K562 (cell line): ENCODE results near the gene COQ2. TPM values are rescaled to one million over a fixed set of nuclear protein-coding genes. Genes with fewer than 3 reads are reported as not detected.

Experiments
- ATAC-seq: fragments of 200-7000 bp; cut with Tn5 transposase; 3 replicates; pipeline ENCODE4 v1.9.1; 2020; ENCODE audit warnings: moderate library complexity
- BruUV-seq: library from RNA; stranded (reverse); fragments of 400-500 nt; replicated peaks from 2 replicates; lab custom pipeline; 2021; lab: Mats Ljungman, UMichigan
- CTCF ChIA-PET: fragments of 300-600 bp; formaldehyde crosslinking; extraction: SDS; loops from one replicate; lab custom pipeline; 2021; ENCODE audit warnings: low intra/inter-chr PET ratio; lab: Yijun Ruan, JAX
- POLR2A ChIA-PET: fragments of 300-600, 350-650 bp; sonication (Branson Sonifier 250); formaldehyde crosslinking; extraction: SDS; loops from one replicate; lab custom pipeline; 2021; ENCODE audit warnings: antibody characterized with exemption, inconsistent platforms; lab: Yijun Ruan, JAX
- DNase-seq, 4 experiments: peaks; one replicate each; pipeline versions ENCODE4 v3.0.0 to v3.0.0-alpha.2; 2011 to 2018; ENCODE audit warnings: low spot score in 3 of 4, mixed read lengths in 3 of 4; ENCODE audit errors: extremely low read depth in 1 of 4
- FAIRE-seq: peaks from 2 replicates; lab custom pipeline; 2011; peaks lifted over from hg19 to GRCh38; lab: Jason Lieb, UNC
- H2AFZ ChIP-seq: 2 replicates; pipeline ENCODE4 v1.6.0; 2011; ENCODE audit warnings: low read depth, low read length, control low read depth, inconsistent platforms
- H3K27ac ChIP-seq: fragments of 200-600 bp; 3 replicates; pipeline ENCODE4 v1.8.0; 2011; ENCODE audit warnings: low read depth, mild to moderate bottlenecking, control low read depth, inconsistent platforms, low read length, moderate library complexity, mixed read lengths; ENCODE audit errors: extremely low read depth
- H3K27me3 ChIP-seq, 2 experiments: fragments of 300-600 bp in 1 of 2; 2 replicates in 1 of 2; 3 replicates in 1 of 2; pipeline versions ENCODE4 v1.6.0 to v1.8.0; 2011; ENCODE audit warnings: inconsistent platforms in 2 of 2, low read length in 2 of 2, mild to moderate bottlenecking in 1 of 2, mixed read lengths in 1 of 2, moderate library complexity in 1 of 2; ENCODE audit not compliant: control insufficient read depth in 2 of 2, insufficient read depth in 2 of 2
- H3K36me3 ChIP-seq: fragments of 300-600 bp; 3 replicates; pipeline ENCODE4 v1.8.0; 2011; ENCODE audit warnings: mild to moderate bottlenecking, low read length, inconsistent platforms; ENCODE audit not compliant: control insufficient read depth, insufficient read depth
- H3K4me1 ChIP-seq, 2 experiments: fragments of 200-600 bp in 1 of 2; replicated peaks in 1 of 2; 2 replicates in 1 of 2; 3 replicates in 1 of 2; pipeline versions ENCODE4 v1.5.1 to v1.8.0; 2011; ENCODE audit warnings: inconsistent platforms in 2 of 2, low read length in 2 of 2, mild to moderate bottlenecking in 1 of 2, mixed read lengths in 1 of 2, moderate library complexity in 1 of 2; ENCODE audit not compliant: control insufficient read depth in 2 of 2, insufficient read depth in 2 of 2
- H3K4me2 ChIP-seq: 2 replicates; pipeline ENCODE4 v1.6.1; 2011; ENCODE audit warnings: low read length, control low read depth, inconsistent platforms, mixed read lengths; ENCODE audit not compliant: insufficient read depth
- H3K4me3 ChIP-seq: fragments of 200-600 bp; sonication (generic), shearing (Covaris generic); 2 replicates; pipeline ENCODE4 v1.5.1; 2016; ENCODE audit warnings: control low read depth, inconsistent platforms
- H3K79me2 ChIP-seq: fragments of 200-600 bp; 3 replicates; pipeline ENCODE4 v1.8.0; 2011; ENCODE audit warnings: low read length, inconsistent platforms; ENCODE audit not compliant: control insufficient read depth, insufficient read depth
- H3K9ac ChIP-seq, 2 experiments: 2 replicates each; pipeline versions ENCODE4 v1.6.0 to v1.6.1; 2011; ENCODE audit warnings: low read depth in 2 of 2, low read length in 2 of 2, control low read depth in 1 of 2, inconsistent platforms in 1 of 2, mild to moderate bottlenecking in 1 of 2, mixed read lengths in 1 of 2; ENCODE audit not compliant: insufficient read depth in 1 of 2
- H3K9me1 ChIP-seq: one replicate; pipeline ENCODE4 v1.6.0; 2011; ENCODE audit warnings: inconsistent platforms, mild to moderate bottlenecking, low read length, moderate library complexity; ENCODE audit not compliant: control insufficient read depth, insufficient read depth
- H3K9me3 ChIP-seq: replicated peaks from 2 replicates; pipeline ENCODE4 v1.5.1; 2011; ENCODE audit warnings: low read depth, low read length, inconsistent platforms; ENCODE audit not compliant: control insufficient read depth, insufficient read depth
- H4K20me1 ChIP-seq: replicated peaks from 2 replicates; pipeline ENCODE4 v1.6.1; 2011; ENCODE audit warnings: low read length, inconsistent platforms, mixed read lengths; ENCODE audit not compliant: control insufficient read depth, insufficient read depth
- CBFB ChIP-seq: sonication (generic); formaldehyde crosslinking; IDR thresholded peaks from 2 replicates; pipeline ENCODE4 v1.4.0; 2020; ENCODE audit warnings: mild to moderate bottlenecking, missing genetic modification reagents
- CCNT2 ChIP-seq: IDR thresholded peaks from 2 replicates; pipeline ENCODE4 v1.6.1; 2011; ENCODE audit warnings: borderline replicate concordance, low read depth, mild to moderate bottlenecking, moderate library complexity, mixed read lengths, low read length; ENCODE audit not compliant: insufficient read length; ENCODE audit errors: extremely low read depth
- CSDE1 ChIP-seq, 2 experiments: fragments of 450-650 bp; IDR thresholded peaks; 2 replicates each; pipeline ENCODE4 v1.6.1; 2016; ENCODE audit warnings: mild to moderate bottlenecking in 1 of 2
- KLF6 ChIP-seq: fragments of 250-450 bp; sonication (Bioruptor Pico); IDR thresholded peaks from 2 replicates; pipeline ENCODE4 v1.4.0; 2020; ENCODE audit warnings: mild to moderate bottlenecking, moderate library complexity, borderline replicate concordance
- RAD21 ChIP-seq, 2 experiments: fragments of 250-450 bp in 1 of 2; fragments of 450-650 bp in 1 of 2; sonication (Bioruptor Pico) in 1 of 2; formaldehyde crosslinking in 1 of 2; IDR thresholded peaks in 1 of 2; conservative IDR thresholded peaks in 1 of 2; 2 replicates each; pipeline versions ENCODE4 v1.4.0 to v1.8.0; 2020 to 2022; ENCODE audit warnings: mild to moderate bottlenecking in 2 of 2, moderate library complexity in 1 of 2
- SMAD2 ChIP-seq: fragments of 150-350 bp; IDR thresholded peaks from 2 replicates; pipeline ENCODE4 v1.6.1; 2014; ENCODE audit warnings: low read depth, mild to moderate bottlenecking, low read length
- SP2 ChIP-seq: IDR thresholded peaks from 2 replicates; pipeline ENCODE4 v1.6.1; 2011; ENCODE audit warnings: mild to moderate bottlenecking, low read depth, low read length, moderate library complexity; ENCODE audit not compliant: poor library complexity, severe bottlenecking; ENCODE audit errors: extremely low read depth
- TFAM ChIP-seq: fragments of 250-450 bp; sonication (Bioruptor Pico); conservative IDR thresholded peaks from 2 replicates; pipeline ENCODE4 v1.5.0; 2021; ENCODE audit warnings: mild to moderate bottlenecking, moderate library complexity
- WGBS: fragments of 100-300 bp; shearing (Covaris generic); methylation state at CpG from one replicate; pipeline ENCODE4 v1.1.6; 2016; ENCODE audit warnings: low coverage, mixed read lengths; ENCODE audit not compliant: insufficient coverage; ENCODE audit errors: missing lambda C conversion rate; 5-methylcytosine and 5-hydroxymethylcytosine counted together
- in situ Hi-C: fragments of 300-500 bp; cut with MboI; formaldehyde crosslinking; loops from 4 replicates; pipeline ENCODE4 v1.15.0; 2018; ENCODE audit warnings: inconsistent platforms, mixed read lengths
- intact Hi-C: fragments of 100-400 bp; cut with micrococcal nuclease; formaldehyde crosslinking; loops from 2 replicates; pipeline ENCODE4 v1.14.2; 2022
- polyA plus RNA-seq, 8 experiments: library from polyadenylated mRNA; depleted of rRNA in 4 of 8; stranded (reverse) in 5 of 8; unstranded in 3 of 8; fragments of >200 nt; fragmentation: Nextera tagmentation in 2 of 8; fragmentation: Illumina TruSeq in 1 of 8; extraction: Ambion mirVana in 2 of 8; extraction: Trizol in 1 of 8; gene quantifications; 2 replicates each; pipeline versions ENCODE4 v1.2.1 to v1.2.3, GENCODE V29; 2011 to 2014; ENCODE audit warnings: inconsistent platforms in 1 of 8, missing spikeins in 1 of 8
- total RNA-seq, 7 experiments: library from RNA; depleted of rRNA in 6 of 7; stranded (reverse); fragments of >200 nt in 6 of 7; fragmentation: Illumina TruSeq in 2 of 7; extraction: Trizol in 2 of 7; gene quantifications; 2 replicates each; pipeline versions ENCODE4 v1.2.1 to v1.2.3, GENCODE V29; 2011 to 2021; ENCODE audit warnings: low replicate concordance in 1 of 7
- TF ChIP-seq, protein P1 (sequence below): sonication (generic); formaldehyde crosslinking; IDR thresholded peaks from 2 replicates; pipeline ENCODE4 v1.8.1; 2022; ENCODE audit warnings: missing genetic modification reagents
- TF ChIP-seq, protein P2 (sequence below): fragments of 250-450 bp; sonication (Bioruptor Pico); IDR thresholded peaks from 2 replicates; pipeline ENCODE4 v1.8.0; 2022; ENCODE audit warnings: inconsistent platforms, mild to moderate bottlenecking, moderate library complexity, borderline replicate concordance
- TF ChIP-seq, protein P3 (sequence below), 2 experiments: fragments of 450-650 bp; IDR thresholded peaks; 2 replicates each; pipeline ENCODE4 v1.6.1; 2016
- TF ChIP-seq, protein P4 (sequence below): sonication (generic); formaldehyde crosslinking; IDR thresholded peaks from 2 replicates; pipeline ENCODE4 v1.8.0; 2023; ENCODE audit warnings: missing genetic modification reagents, mild to moderate bottlenecking, borderline replicate concordance

COQ2 gene
- total and polyA plus RNA-seq, 9 of the 15 experiments (the other 6 are each of a cell fraction or from before 2014, with no cell fraction given), result 1.9 to 13.5 (median 11.8) TPM

DNA sequence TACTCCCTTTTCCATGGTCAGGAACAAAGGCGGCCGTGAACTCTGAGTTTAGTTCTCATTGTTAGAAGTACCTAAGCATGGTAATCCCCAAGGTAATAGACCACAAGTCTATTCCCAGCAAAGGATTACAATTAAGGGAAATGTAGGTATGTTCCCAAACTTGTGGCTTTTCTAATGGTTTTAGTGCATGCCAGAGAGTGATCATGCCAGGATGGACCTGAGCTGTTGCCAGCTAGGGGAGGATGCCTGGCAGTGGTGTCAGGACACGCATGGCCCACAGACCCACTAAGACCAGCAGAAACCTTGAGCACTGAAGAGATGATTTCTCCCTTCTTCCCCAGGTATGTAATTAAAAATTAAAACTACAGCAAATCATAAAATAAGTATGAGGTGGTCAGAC lies 60.8 kb downstream of the COQ2 start:
- no TSS peak for BruUV-seq
- ChIA-PET POLR2A (no interaction called here), CTCF (no interaction called here)
- Histone ChIP-seq H3K4me1 (no peaks in the 10 kb centered on the region; a peak in 1 of 5 replicates), H3K4me3 (no peak overlapping the region), H3K27me3 (peaks cover 2 to 8% of the 10 kb centered on the region in 2 experiments; a peak in 3 of 5 replicates), H3K9ac (no peak overlapping the region), H3K27ac (no peak overlapping the region), H3K9me1 (no peaks in the 10 kb centered on the region), H2AFZ (no peak overlapping the region), H3K4me2 (no peak overlapping the region), H3K9me3 (no peaks in the 10 kb centered on the region), H3K79me2 (no peaks in the 10 kb centered on the region), H4K20me1 (no peaks in the 10 kb centered on the region), H3K36me3 (no peaks in the 10 kb centered on the region)
- no peak for DNase-seq
- no peak for FAIRE-seq
- WGBS, result 23% methylated on average over 3 of the region's 3 CpGs
- intact Hi-C loops, result no loop called here
- ATAC-seq, result no peak
- in situ Hi-C loops, result no loop called here
- TF ChIP-seq TFAM (CRISPR knock-in tag) (no peak), SMAD2 (no peak), RAD21 (CRISPR knock-in tag; conservative IDR thresholded peaks at IDR 0.05 in 1 of 2, IDR thresholded peaks at IDR 0.05 in 1 of 2) (no peak), CSDE1 (IDR thresholded peaks at IDR 0.05) (no peak), CCNT2 (no peak), KLF6 (CRISPR knock-in tag) (no peak), CBFB (CRISPR knock-in tag) (no peak), SP2 (no peak)
- TF ChIP-seq, protein P1, sequence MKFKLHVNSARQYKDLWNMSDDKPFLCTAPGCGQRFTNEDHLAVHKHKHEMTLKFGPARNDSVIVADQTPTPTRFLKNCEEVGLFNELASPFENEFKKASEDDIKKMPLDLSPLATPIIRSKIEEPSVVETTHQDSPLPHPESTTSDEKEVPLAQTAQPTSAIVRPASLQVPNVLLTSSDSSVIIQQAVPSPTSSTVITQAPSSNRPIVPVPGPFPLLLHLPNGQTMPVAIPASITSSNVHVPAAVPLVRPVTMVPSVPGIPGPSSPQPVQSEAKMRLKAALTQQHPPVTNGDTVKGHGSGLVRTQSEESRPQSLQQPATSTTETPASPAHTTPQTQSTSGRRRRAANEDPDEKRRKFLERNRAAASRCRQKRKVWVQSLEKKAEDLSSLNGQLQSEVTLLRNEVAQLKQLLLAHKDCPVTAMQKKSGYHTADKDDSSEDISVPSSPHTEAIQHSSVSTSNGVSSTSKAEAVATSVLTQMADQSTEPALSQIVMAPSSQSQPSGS (CRISPR knock-in tag), result no peak
- TF ChIP-seq, protein P2, sequence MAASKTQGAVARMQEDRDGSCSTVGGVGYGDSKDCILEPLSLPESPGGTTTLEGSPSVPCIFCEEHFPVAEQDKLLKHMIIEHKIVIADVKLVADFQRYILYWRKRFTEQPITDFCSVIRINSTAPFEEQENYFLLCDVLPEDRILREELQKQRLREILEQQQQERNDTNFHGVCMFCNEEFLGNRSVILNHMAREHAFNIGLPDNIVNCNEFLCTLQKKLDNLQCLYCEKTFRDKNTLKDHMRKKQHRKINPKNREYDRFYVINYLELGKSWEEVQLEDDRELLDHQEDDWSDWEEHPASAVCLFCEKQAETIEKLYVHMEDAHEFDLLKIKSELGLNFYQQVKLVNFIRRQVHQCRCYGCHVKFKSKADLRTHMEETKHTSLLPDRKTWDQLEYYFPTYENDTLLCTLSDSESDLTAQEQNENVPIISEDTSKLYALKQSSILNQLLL, result no peak
- TF ChIP-seq, protein P3, sequence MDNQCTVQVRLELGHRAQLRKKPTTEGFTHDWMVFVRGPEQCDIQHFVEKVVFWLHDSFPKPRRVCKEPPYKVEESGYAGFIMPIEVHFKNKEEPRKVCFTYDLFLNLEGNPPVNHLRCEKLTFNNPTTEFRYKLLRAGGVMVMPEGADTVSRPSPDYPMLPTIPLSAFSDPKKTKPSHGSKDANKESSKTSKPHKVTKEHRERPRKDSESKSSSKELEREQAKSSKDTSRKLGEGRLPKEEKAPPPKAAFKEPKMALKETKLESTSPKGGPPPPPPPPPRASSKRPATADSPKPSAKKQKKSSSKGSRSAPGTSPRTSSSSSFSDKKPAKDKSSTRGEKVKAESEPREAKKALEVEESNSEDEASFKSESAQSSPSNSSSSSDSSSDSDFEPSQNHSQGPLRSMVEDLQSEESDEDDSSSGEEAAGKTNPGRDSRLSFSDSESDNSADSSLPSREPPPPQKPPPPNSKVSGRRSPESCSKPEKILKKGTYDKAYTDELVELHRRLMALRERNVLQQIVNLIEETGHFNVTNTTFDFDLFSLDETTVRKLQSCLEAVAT (IDR thresholded peaks at IDR 0.05), result no peak
- TF ChIP-seq, protein P4, sequence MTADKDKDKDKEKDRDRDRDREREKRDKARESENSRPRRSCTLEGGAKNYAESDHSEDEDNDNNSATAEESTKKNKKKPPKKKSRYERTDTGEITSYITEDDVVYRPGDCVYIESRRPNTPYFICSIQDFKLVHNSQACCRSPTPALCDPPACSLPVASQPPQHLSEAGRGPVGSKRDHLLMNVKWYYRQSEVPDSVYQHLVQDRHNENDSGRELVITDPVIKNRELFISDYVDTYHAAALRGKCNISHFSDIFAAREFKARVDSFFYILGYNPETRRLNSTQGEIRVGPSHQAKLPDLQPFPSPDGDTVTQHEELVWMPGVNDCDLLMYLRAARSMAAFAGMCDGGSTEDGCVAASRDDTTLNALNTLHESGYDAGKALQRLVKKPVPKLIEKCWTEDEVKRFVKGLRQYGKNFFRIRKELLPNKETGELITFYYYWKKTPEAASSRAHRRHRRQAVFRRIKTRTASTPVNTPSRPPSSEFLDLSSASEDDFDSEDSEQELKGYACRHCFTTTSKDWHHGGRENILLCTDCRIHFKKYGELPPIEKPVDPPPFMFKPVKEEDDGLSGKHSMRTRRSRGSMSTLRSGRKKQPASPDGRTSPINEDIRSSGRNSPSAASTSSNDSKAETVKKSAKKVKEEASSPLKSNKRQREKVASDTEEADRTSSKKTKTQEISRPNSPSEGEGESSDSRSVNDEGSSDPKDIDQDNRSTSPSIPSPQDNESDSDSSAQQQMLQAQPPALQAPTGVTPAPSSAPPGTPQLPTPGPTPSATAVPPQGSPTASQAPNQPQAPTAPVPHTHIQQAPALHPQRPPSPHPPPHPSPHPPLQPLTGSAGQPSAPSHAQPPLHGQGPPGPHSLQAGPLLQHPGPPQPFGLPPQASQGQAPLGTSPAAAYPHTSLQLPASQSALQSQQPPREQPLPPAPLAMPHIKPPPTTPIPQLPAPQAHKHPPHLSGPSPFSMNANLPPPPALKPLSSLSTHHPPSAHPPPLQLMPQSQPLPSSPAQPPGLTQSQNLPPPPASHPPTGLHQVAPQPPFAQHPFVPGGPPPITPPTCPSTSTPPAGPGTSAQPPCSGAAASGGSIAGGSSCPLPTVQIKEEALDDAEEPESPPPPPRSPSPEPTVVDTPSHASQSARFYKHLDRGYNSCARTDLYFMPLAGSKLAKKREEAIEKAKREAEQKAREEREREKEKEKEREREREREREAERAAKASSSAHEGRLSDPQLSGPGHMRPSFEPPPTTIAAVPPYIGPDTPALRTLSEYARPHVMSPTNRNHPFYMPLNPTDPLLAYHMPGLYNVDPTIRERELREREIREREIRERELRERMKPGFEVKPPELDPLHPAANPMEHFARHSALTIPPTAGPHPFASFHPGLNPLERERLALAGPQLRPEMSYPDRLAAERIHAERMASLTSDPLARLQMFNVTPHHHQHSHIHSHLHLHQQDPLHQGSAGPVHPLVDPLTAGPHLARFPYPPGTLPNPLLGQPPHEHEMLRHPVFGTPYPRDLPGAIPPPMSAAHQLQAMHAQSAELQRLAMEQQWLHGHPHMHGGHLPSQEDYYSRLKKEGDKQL (CRISPR knock-in tag), result no peak
